Gastrocnemius medialis (tissue), 4 donors: Measurements from ENCODE around the gene DTL. TPM values are rescaled to one million over a fixed set of nuclear protein-coding genes. Genes with fewer than 3 reads are reported as not detected.

Source experiments
- ATAC-seq, 2 donors: fragments of 150-250 bp; one replicate each; pipeline ENCODE4 v1.9.1; 2016
- DNase-seq, 2 donors: peaks; one replicate each; pipeline ENCODE4 v3.0.0-alpha.2; 2019
- H3K27ac ChIP-seq, 4 donors: fragments of 200-600 bp; sonication (generic); 1 replicate in 1 of 4; 2 replicates in 3 of 4; pipeline ENCODE4 v1.5.1; 2016 to 2018; ENCODE audit warnings: mild to moderate bottlenecking in 2 of 4, moderate library complexity in 1 of 4
- H3K27me3 ChIP-seq, 3 donors: fragments of 200-600 bp; sonication (generic) in 2 of 3; 1 replicate in 1 of 3; 2 replicates in 2 of 3; pipeline versions ENCODE4 v1.5.1 to v1.6.0; 2016 to 2019; ENCODE audit warnings: mild to moderate bottlenecking in 1 of 3, moderate library complexity in 1 of 3
- H3K36me3 ChIP-seq, 2 donors: fragments of 200-600 bp; sonication (generic) in 1 of 2; one replicate each; pipeline ENCODE4 v1.5.1; 2017 to 2018
- H3K4me1 ChIP-seq, 2 donors: fragments of 200-600 bp; sonication (generic) in 1 of 2; one replicate each; pipeline ENCODE4 v1.5.1; 2016 to 2017; ENCODE audit warnings: mild to moderate bottlenecking in 2 of 2
- H3K4me3 ChIP-seq, 4 donors: fragments of 200-600 bp; sonication (generic) in 3 of 4; 1 replicate in 1 of 4; 2 replicates in 3 of 4; pipeline ENCODE4 v1.5.1; 2016 to 2019; ENCODE audit warnings: mild to moderate bottlenecking in 2 of 4
- H3K9me3 ChIP-seq, 3 donors: fragments of 200-600 bp; sonication (generic) in 2 of 3; 1 replicate in 1 of 3; 2 replicates in 2 of 3; pipeline ENCODE4 v1.5.1; 2016 to 2019
- CTCF ChIP-seq, 5 experiments: fragments of 450-650 bp in 3 of 5; fragments of 200-600 bp in 2 of 5; sonication (generic) in 2 of 5; IDR thresholded peaks in 4 of 5; conservative IDR thresholded peaks in 1 of 5; 1 replicate in 4 of 5; 2 replicates in 1 of 5; pipeline ENCODE4 v1.5.1; 2016 to 2019; ENCODE audit warnings: antibody characterized with exemption in 5 of 5, mild to moderate bottlenecking in 3 of 5, moderate library complexity in 3 of 5
- POLR2A ChIP-seq, 2 donors: fragments of 450-650 bp; IDR thresholded peaks; one replicate each; pipeline ENCODE4 v1.6.1; 2017; ENCODE audit warnings: antibody characterized with exemption in 2 of 2, mild to moderate bottlenecking in 2 of 2, moderate library complexity in 2 of 2
- in situ Hi-C, 4 donors: fragments of 200-750 bp; cut with MboI; loops; one replicate each; pipeline versions ENCODE4 v1.15.0 to v1.8.0; 2017; ENCODE audit warnings: low sequenced_read_pairs in 4 of 4
- intact Hi-C: fragments of 100-400 bp; cut with DNase I; formaldehyde crosslinking; loops from one replicate; pipeline ENCODE4 v1.15.1; 2023; ENCODE audit warnings: low total_unique reads
- total RNA-seq, 4 donors: library from RNA; depleted of rRNA; stranded (reverse); fragments of >200 nt; gene quantifications; one replicate each; pipeline versions ENCODE4 v1.1.0 to v1.2.3, GENCODE V29; 2016

The DTL gene
- total RNA-seq, 4 donors from 2014 or later, result 0.52 to 1.8 TPM; not detected in 2

GRCh38 chr1:212082765-212083406, 47.3 kb downstream of the DTL start:
- in situ Hi-C loops, result no loop called here
- ATAC-seq (no peak), DNase-seq (no peak)
- Histone ChIP-seq H3K27me3 (no peaks in the 10 kb centered on the region), H3K4me1 (peaks cover 0 to 4% of the 10 kb centered on the region in 2 donors), H3K36me3 (no peaks in the 10 kb centered on the region), H3K27ac (no peak overlapping the region), H3K9me3 (no peaks in the 10 kb centered on the region), H3K4me3 (no peak overlapping the region)
- intact Hi-C loops, result no loop called here
- TF ChIP-seq CTCF (IDR thresholded peaks at IDR 0.05 in 4 of 5, conservative IDR thresholded peaks at IDR 0.05 in 1 of 5) (no peak), POLR2A (IDR thresholded peaks at IDR 0.05) (no peak)

- Histone ChIP-seq H3K27ac (no peak overlapping the region), H3K4me3 (no peak overlapping the region), H3K4me1 (peaks cover 3 to 18% of the 10 kb centered on the region in 2 donors), H3K36me3 (no peaks in the 10 kb centered on the region), H3K27me3 (no peaks in the 10 kb centered on the region), H3K9me3 (no peaks in the 10 kb centered on the region)
- in situ Hi-C loops (no loop called here), intact Hi-C loops (no loop called here)
- DNase-seq, result no peak
- no peak for TF ChIP-seq POLR2A (IDR thresholded peaks at IDR 0.05)
- no peak for ATAC-seq
Measured at GRCh38 chr1:212089560-212090163, 54.1 kb downstream of the DTL start.

GRCh38 chr1:212091438-212092121, 56.0 kb downstream of the DTL start:
- Histone ChIP-seq H3K36me3 (no peaks in the 10 kb centered on the region), H3K4me1 (peaks cover 3 to 18% of the 10 kb centered on the region in 2 donors), H3K27me3 (no peaks in the 10 kb centered on the region), H3K4me3 (no peak overlapping the region), H3K27ac (no peak overlapping the region), H3K9me3 (no peaks in the 10 kb centered on the region)
- TF ChIP-seq POLR2A (IDR thresholded peaks at IDR 0.05) (no peak), CTCF (IDR thresholded peaks at IDR 0.05 in 4 of 5, conservative IDR thresholded peaks at IDR 0.05 in 1 of 5) (no peak)
- in situ Hi-C loops, result no loop called here
- DNase-seq (no peak), ATAC-seq (no peak)
- intact Hi-C loops, result no loop called here

- H3K36me3 ChIP-seq, result no peaks in the 10 kb centered on the region
- in situ Hi-C loops, result no loop called here
- H3K9me3 ChIP-seq, result no peaks in the 10 kb centered on the region
- H3K4me3 ChIP-seq, result no peak overlapping the region
- H3K27me3 ChIP-seq, result no peaks in the 10 kb centered on the region
- no peaks in the 10 kb centered on the region for H3K4me1 ChIP-seq
- ATAC-seq (no peak), DNase-seq (no peak)
- H3K27ac ChIP-seq, result no peak overlapping the region
- intact Hi-C loops, result no loop called here
- no peak for TF ChIP-seq POLR2A (IDR thresholded peaks at IDR 0.05)
Measured at GRCh38 chr1:212097360-212097759, 61.8 kb downstream of the DTL start.

- no peak for TF ChIP-seq POLR2A (IDR thresholded peaks at IDR 0.05)
- no peak for TF ChIP-seq CTCF (IDR thresholded peaks at IDR 0.05 in 4 of 5, conservative IDR thresholded peaks at IDR 0.05 in 1 of 5)
- Histone ChIP-seq H3K36me3 (no peaks in the 10 kb centered on the region), H3K27ac (no peak overlapping the region), H3K27me3 (no peaks in the 10 kb centered on the region), H3K4me1 (no peaks in the 10 kb centered on the region), H3K9me3 (no peaks in the 10 kb centered on the region), H3K4me3 (no peak overlapping the region)
- DNase-seq (no peak), ATAC-seq (no peak)
- in situ Hi-C loops, result no loop called here
- intact Hi-C loops, result no loop called here
Measured at GRCh38 chr1:212098310-212098709, 62.8 kb downstream of the DTL start.
